ENCODE data around the gene KIRREL3.

The KIRREL3 gene

DNA sequence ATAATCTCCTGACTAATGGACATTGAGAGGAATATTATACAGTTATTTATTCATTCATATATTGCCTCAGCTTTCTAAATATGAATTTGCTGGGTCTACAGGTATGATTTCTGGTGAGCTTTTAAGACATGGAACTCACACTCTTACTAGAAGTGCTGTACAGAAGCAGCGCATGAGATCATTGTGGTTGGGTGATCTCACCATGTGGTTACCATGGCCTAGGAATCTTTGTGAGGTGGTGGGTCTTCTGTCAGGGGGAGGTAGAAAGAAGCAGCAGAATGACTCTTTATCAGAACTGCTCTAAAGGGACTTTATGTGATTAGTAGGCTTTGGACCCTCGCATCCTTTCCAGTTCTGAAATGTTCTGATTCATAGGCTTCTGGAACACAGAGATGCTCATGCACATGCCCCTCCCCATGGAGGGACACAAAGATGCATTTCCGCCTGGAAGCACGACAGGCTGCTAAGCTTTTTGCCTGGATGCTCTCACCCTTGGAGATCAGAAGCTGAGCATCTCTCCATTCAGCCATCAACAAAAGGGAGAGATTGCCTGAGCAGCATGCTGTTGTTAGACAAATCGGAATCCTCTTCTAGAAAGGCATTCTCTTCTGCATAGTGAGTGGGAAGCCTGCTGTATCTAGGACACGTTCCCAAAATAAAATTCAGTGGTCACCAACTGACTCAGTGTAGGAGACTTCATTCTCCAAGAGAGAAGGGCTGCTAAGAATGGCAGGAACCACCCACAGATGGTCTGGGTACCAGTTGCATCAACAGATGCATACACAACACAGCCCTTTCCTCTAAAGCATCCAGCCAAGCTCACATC is 51.3 kb downstream of the KIRREL3 start:
- no peak for DNase-seq

DNA sequence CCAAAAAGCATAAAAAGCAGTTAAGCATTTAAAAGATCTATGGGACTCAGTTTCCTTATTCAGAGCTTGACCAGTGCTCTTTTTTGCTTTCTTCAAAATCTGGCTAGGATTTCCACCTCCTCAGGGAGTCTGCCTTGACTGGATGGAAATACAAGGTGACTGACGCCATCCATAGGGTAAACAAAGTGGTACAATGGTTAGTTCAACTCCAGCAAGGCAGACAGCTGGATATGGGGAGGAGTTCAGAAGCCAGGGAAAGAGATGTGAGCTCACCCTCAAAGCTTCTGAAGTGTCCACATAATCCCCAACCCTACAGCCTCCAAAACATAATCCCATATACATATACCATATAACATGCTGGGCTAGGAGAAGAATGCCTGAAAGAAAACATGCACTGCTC is 52.0 kb downstream of the KIRREL3 start:
- no peak for DNase-seq

DNA sequence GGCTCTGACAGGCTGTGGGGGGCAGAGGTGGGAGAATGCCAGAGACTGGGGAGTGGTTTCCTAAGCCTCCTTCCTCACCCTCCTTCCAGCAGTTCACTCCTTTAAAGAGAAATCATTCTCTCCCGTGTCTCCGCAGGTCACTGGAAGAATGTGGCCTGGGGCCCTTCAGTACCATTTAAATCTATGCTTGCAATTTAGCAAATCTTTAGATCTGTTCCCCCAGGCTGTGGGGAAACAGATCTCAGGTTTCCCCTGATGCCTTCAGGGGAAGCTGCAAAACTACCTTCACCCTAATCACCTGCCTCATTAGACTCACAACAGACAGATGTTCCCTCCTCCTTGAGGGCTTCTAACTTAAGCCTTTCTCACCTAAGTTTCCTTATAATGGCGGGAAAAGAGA is 55.3 kb downstream of the KIRREL3 start:
- no peak for DNase-seq

DNA sequence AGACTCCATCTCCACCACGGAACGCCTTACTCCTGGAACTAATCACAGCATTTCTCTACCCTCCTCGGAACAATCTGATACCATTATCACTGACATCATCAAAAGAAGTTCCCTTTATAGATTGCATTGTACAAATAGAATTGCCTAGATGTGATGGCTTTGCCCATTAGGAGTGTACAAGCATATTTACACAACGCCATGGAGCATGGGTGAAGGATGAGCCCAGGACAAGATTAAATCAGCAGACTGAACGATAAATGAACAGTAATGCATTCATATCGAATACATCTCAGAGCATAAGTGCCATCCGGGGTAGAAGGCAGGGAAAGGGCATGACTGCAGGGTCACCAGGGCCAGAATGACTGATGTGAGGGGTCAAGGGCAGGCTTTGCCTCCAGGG is 57.3 kb downstream of the KIRREL3 start:
- no peak for DNase-seq

DNA sequence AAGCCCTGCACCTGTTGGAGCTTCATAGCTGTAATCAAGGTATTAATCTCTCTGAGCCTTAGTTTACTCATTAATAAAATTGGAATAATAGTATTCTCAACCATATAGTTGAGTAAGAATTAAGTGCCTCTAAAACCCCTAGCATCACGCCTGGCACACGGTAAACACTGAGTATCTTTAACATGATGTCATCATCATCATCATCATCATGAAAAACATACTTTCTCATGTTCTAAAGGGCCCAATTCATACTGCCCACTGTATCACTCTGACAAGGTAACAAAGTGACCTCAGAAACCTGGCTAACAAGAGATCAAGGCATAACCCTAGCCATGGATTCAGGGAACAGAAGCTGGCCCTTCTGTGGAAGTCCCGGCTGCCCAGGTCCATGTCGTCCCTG is 58.4 kb downstream of the KIRREL3 start:
- DNase-seq, result no peak

DNA sequence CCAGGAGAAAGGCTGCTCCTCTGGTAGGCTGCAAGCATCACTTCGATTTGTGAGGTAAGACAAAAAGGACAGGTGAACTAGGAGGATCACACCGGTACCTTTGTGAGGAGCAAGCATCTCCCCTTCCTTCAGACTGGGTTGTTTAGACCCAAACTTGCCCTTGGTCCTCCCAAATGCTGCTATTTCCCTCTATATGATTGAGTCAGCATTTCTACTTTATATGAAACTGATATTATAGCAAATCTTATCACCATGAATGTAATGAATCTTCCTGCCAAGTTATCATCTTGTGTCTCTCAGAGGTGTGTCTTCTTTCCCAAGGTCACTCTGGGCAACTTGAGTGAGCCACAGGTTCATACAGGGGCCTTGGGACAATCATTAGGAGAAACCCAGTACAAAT is 61.0 kb downstream of the KIRREL3 start:
- DNase-seq, result no peak

DNA sequence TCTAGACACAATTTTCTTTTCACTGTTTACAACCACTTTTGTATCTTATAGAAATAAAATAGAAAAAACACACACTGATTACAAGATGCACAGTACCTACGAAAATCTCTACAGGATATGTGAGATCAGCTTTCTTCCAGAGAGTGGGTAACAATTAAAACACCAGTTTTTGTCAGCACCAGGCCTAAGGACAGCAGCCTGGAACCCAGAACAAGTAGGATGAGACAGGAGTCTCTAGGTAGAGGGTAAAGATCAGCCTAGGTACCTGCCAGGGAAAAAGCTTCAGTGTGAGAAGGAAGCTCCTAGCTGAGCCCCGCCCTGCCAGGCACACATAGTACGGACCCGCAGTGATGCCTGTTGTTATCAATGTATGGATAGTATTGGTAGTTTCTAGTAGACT is 61.9 kb downstream of the KIRREL3 start:
- no peak for DNase-seq

DNA sequence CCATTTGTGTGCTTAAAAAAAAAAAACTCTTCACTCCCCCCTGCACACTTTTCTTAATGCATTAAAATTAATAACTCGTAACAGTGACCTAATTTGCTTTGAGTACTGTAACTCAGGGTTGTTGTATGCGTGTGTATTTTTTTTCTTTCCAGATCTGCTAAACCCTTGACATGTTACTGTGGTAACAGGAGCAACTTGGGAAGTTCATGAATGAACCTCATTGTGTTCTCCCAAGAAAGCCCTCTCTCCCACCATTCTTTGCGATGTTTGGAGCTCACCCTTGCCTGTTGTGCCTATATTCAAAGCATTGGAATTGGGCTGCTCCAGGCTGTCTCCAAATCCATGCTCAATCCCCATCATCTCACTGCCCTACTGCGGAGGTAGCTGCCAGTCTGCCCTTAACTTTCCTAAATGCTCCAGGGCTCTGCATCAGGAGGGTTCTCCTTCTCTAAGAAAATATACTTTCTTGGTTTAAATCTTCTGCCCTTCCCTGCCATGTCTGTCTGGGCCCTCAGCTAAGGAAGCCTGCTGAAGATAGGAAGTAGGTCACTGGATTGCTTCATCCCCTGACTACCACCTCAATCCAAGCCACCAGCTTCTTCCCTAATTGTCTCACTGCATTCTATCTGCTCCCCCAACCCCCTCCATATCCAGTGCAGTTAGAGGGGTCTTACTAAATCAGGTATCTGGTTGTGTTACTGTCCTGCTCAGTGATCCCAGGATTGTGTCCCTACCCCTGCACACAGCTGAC is 70.3 kb downstream of the KIRREL3 start:
- DNase-seq, result no peak

DNA sequence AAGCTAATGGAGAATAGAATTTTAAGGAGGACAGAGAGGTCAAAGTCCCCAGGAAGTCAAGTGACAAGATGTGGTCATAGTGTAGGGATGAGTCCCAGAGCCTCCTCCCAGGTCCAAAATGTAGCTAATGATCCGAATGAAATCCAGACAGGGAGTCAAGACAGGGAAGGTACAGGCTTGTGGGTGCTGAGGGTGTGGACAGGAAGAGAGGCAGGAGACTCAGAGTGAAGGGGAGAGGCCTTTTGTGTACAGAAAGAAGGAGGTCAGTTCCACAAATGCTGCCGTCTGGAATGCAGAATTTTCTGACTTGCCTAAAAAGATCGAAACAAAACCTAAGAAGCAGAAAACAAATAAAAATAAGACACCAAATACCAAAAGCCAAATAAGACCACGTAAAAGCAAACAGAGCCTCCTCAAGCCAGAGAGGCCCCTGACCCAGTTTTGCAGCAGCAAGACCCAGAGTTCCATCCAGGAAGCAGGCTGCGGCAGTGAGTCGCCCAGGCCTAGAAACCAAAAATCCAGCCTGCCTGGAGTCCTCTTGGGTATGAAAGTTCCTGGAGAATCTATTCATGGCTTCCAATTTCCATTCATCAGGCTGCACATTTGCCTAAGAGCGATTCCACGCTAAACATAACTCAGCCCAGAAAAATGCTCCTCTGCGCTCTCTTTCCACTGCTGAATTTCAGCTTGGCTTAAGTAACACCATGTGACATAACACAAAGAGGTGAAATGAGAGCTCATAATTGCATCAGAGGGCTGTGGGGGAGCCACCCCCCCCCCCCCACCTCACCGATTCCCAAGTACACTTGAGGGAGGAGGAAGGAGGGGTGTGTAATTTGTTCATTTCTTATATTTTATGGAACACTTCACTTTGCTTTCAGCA is 71.2 kb downstream of the KIRREL3 start:
- DNase-seq, result no peak

DNA sequence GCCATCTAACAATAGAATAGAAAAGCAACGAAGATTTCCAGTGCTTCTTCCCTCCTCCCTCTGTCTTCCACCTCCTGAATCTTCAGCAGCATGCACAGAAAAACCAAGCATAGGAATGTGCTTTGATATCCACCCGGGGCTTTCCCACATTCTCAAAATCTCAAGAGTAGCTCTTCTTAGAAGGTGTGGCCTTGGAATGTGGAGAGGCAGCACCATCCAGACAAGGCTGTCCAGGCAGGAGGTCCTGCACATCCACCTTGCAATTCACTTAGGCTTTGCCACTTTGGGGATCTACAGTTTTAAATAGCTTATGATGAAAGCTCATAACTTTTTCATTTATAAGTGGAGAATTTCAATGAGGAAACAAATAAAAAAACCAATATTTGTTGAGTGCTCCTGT is 72.9 kb downstream of the KIRREL3 start:
- no peak for DNase-seq

DNA sequence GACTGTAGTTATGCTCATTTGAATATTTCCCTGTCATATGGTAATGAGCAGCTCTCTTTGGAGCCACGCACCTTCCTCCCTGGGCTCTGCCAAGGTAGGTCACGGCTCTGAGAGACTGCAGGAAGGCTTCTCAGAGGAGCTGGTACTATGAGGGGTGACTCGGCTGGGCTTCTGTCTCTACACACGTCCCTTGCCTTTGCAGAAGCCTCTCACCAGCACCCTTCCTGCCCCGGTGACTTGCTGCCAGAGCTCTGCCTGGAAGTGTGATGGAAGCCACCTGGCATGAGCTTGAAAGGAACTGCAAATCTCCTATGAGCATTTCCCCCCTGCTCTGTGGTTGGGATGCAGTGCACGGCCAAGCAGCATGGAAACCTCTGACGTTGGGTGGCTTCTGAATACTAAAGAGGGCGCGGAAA is 74.2 kb downstream of the KIRREL3 start:
- no peak for DNase-seq

DNA sequence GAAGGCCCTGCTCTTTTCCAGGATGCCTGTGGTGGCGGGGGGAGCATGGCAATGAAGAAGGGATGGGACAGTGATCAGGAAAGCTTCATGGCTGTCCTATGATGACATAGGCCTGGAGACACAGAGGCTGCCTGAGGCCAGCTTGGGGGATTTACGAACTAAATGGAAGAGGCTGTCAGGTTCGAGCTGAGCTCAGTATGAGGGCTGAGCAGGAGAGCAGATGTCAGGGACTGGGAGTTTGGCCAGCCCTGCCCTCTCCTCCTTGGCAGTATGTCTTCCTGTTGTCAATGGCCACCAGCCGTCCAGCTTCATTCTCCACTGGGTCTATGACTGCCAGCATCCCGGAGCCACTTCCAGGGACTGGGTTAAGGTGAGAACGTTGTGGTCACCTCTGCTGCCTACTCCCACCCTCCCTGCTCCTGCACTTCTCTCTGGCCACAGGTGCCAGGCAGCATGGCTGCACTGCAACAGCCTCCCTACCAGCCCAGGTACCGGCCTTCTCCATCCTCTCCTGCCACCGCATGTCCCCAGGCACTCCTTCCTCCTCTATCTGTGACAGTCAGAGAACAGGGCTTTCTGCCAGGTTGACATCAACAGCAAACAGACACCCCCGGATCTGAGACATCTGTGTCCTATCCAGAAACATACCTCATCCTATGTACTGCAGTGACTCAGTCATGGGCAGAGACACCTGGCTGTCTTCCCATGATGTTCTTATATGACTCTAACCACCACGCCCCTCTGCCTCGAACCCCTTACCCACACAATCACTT is 75.1 kb downstream of the KIRREL3 start:
- DNase-seq, result no peak

DNA sequence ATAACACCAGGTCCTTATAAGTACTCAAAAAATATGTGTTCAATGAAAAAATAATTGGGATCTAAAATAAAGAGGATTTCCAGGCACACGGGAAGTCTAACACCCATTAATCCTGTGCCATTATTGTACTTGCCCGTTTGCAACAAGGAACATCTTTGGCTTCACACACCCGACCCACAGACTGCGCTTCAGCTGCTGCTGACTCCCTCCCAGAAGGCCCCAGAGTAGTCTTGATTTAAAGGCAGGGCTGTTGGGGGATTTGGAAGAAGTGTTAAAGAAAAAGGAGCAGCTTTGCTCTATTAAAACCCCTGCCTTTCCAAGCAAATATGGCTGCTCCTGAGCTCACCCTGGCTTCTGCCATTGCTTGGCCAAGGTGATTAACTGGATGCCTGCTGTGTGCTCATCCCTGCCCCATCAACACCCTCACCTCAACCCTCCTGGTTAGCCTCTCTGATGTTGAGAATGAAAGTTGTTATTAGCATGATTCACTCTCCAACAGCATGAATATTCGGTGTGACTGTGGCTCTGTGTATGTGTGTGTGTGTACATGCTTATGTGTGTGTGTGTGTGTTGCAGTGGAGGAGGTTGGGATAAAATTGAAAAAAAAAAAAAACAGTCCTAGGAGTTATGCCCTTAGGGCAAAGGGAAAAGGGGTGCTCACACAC is 76.1 kb downstream of the KIRREL3 start:
- DNase-seq, result no peak

DNA sequence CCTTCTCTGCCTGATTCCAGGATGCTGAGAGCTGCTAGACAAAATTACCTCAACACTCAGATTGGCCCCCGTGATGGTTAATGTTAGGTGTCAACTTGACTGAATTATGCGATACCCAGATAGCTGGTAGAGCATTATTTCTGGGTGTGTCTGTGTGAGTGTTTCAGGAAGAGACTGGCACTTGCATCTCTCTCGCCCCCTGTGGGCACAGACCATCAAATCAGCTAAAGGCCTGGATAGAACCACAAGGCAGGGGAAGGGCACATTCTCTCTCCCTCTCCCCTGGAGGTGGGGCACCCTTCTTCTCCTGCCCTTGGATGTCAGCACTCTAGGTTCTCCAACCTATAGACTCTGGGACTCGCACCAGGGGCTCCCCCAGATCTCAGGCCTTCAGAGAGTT is 79.7 kb downstream of the KIRREL3 start:
- DNase-seq, result no peak

DNA sequence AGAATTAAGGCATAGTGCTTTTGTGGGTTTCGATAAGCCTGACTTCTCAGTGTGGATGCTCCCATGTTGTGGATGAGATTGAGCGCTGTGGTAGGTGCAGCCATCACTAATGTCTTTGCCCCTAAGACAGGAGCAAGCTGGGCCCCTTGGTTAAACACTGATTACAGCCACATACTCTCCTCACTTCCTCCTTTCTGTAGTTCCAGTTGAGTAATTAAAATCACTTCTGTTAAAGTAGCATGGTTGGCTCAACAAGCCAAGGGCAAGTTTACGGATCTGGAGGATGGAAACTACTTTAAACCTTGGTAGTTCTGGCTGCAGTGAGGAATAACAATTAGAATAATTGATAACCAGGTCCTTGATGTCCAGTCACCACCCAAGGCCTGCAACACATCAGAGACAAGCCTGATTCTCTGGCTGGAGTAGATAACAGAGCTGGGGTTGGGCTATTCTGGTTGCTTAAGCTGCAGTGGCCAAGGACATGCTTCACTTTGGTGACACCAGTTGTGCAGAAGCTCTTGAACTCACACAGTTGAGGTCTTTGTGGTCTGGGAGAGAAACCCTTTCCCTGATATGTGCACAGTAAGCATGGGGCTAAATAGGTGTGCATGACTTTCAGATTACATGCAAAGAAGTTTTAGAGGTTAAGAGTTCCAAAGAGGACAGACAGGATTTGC is 81.3 kb downstream of the KIRREL3 start:
- DNase-seq, result no peak

DNA sequence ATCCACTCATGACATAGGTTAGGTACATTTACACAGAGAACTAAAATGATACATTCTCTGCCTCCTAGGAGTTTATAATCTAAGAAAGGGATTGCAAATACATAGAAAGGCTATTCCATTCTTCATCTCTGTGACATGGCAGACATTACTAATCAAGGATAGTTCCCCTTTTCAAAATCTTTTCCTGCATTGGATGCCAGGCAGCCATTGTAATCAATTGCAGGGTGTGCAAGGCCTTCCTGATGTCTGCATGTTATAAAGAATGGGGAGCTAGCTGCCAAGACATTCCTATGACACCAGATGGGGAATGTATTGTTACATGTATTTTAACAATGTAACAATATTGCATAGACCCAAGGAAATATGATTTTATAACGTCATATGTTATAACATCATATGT is 82.0 kb downstream of the KIRREL3 start:
- no peak for DNase-seq

DNA sequence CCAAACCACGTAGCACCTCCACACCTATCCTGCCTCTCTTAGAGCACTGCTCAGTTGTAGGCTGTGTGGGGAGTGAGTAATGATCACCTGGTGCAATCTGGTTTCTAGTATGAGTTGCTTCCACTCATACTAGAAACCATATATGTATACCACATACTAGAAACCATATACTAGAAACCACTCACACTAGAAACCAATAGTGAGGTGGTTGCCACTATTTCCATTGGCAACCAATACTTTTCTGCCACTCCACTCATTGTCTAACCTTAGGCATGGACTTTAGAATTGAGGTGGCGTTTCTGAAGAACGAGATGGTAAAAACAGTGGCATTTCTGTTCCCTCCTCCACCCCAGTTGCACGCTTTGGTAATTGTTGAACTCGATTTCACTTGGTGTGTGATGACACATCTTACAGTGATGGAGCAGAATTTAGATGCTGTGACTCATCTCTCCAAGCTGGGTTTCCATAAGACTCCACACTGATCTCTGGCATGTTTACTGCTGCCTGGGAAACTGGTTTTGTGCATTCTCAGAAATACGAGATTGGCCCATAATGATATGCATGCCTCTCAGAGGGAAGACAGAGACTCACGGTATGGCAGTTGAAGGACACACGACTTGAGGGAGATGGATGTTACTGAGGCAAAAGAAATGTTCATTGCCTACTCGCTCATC is 82.9 kb downstream of the KIRREL3 start:
- no peak for DNase-seq

DNA sequence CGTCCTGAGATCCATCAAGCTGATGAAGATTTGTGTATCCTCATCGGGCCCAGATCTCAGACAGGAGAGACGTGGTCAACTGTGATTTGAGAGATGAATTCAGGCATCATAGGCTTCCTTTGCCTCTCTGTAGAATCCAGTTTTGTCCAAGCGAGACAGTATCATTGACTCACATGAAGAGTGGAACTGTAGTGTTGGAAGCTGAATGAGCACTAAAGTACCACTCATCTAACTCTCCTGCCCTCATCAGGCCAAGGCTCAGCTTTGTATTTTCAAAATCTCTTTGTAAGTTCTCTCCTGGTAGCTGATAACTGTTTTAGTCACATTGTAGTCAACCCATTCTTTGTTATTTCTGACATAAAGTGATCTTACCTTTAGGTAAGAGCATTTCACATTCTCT is 85.1 kb downstream of the KIRREL3 start:
- DNase-seq, result no peak

DNA sequence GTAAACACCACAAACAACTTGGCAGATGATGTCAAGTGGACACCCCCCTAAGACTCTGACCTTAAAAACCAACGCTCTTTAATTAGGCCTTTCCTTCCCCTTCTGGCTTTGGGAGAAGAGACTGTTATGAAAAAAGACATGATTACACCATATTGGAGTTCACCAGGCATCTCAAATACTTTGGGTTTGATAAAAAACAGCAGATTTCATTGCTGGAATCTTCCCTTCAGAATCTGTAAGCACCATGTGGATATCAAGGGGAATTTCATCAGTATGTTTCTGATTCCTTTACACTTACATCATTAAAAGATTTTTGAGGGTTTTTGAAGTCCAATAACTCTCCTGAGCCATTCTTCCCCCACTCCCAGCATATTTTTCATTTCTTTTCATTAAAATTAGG is 85.6 kb downstream of the KIRREL3 start:
- DNase-seq, result no peak

DNA sequence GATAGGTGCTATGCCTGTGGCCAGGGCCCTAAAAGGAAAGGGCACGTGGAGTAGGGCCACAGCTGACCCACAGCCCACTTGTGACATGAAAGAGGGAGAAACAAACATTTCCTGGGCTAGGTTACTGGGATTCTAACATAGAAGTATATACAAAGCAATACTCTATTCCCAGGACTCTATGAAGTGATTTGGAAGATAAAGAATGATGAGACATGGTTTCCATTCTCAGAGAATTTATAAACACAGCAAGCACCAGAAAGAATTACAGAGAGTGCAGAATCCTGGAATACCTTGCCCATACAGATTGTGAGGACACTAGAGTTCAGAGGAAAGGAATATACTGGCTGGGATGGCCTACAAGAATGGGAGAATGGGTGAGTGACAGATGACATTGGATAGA is 86.4 kb downstream of the KIRREL3 start:
- DNase-seq, result no peak

DNA sequence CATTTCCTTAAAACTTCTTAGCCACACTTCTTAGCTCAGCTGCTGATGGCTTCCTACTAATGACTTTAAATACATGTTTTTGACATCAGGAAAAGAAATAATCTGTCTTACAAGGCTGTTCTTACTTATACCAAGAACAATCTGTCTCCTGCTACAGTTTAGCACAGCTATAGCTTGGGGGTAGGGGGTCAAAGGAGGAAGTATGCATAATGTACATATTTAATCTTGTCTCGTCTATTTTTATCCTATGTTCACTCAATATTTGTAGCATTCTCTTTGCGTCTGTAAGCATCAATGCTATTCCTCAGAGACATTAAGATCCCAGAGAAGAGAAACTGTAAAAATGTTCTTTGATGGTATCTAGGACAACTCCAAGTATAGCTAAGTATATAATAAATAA is 96.0 kb downstream of the KIRREL3 start:
- DNase-seq, result no peak
